Measurements from ENCODE around the gene SLC9C2.

SLC9C2 gene

DNA sequence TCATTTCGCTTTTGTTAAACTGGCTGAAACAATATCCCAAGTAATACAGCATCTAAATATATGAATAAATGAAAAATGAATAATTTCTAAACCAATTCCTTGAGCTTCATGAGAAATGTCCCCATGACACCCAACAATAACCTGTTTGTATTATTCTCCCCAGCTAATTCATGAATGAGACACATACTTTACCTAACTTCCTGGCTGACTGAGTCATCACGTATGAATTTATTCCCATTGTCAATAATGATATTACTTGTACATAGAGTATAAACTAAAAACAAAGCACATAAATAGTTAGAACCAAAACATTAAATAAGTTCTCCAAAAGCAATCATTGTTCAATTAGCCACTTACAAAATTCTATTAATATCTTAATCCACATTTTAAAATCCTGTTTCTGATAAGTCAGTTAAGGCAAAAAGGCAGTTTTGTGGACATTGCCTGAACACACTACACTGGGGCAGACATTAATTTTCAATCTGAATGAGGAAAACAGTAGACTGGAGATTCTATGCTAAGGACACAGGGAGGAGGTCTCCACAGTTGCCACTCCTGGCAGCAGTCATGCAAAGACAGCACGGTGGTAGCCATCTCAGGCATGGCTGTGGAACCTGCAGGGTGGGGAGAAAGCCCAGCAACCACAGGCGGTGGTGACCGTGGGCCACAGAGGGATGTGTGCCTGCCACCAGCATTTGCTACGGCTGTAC, 48.2 kb downstream of the SLC9C2 start:
- H3K9me3 Mint-ChIP-seq: no peaks in the 10 kb centered on the region
- TF ChIP-seq, protein P1, sequence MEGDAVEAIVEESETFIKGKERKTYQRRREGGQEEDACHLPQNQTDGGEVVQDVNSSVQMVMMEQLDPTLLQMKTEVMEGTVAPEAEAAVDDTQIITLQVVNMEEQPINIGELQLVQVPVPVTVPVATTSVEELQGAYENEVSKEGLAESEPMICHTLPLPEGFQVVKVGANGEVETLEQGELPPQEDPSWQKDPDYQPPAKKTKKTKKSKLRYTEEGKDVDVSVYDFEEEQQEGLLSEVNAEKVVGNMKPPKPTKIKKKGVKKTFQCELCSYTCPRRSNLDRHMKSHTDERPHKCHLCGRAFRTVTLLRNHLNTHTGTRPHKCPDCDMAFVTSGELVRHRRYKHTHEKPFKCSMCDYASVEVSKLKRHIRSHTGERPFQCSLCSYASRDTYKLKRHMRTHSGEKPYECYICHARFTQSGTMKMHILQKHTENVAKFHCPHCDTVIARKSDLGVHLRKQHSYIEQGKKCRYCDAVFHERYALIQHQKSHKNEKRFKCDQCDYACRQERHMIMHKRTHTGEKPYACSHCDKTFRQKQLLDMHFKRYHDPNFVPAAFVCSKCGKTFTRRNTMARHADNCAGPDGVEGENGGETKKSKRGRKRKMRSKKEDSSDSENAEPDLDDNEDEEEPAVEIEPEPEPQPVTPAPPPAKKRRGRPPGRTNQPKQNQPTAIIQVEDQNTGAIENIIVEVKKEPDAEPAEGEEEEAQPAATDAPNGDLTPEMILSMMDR (IDR thresholded peaks at IDR 0.05): no peak
- no peaks in the 10 kb centered on the region for H3K4me1 Mint-ChIP-seq
- DNase-seq: no peak
- peaks cover 7% of the 10 kb centered on the region for H3K27me3 Mint-ChIP-seq (ENCODE audit: low read depth, poor library complexity)
- no peaks in the 10 kb centered on the region for H3K36me3 Mint-ChIP-seq (ENCODE audit: low read depth)
- H3K27ac Mint-ChIP-seq: no peak overlapping the region
- H3K4me3 Mint-ChIP-seq: no peak overlapping the region

DNA sequence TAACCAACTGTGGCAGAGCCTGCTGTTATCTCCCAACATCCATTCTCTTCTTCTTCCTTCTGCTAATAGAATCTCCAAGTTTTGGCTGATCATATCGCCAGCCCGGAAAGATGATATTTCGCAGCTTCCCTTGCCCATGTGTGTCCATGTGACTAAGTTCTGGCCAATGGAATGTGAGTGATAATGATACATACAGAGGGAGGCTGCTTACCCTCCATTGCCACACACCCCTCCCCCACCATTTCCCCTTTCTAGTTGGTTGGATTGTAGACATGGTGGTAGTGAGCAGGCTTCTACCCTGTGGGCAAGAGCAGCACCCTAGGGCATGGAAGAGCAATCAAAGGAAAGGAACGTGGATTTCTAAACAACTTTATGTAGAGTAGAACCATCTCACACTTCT, 48.8 kb downstream of the SLC9C2 start:
- no peak overlapping the region for H3K27ac Mint-ChIP-seq
- no peak overlapping the region for H3K4me3 Mint-ChIP-seq
- no peaks in the 10 kb centered on the region for H3K4me1 Mint-ChIP-seq
- H3K27me3 Mint-ChIP-seq (ENCODE audit: low read depth, poor library complexity): peaks cover 7% of the 10 kb centered on the region
- TF ChIP-seq, protein P1 (IDR thresholded peaks at IDR 0.05): no peak
- no peak for DNase-seq
- no peaks in the 10 kb centered on the region for H3K9me3 Mint-ChIP-seq
- H3K36me3 Mint-ChIP-seq (ENCODE audit: low read depth): no peaks in the 10 kb centered on the region

DNA sequence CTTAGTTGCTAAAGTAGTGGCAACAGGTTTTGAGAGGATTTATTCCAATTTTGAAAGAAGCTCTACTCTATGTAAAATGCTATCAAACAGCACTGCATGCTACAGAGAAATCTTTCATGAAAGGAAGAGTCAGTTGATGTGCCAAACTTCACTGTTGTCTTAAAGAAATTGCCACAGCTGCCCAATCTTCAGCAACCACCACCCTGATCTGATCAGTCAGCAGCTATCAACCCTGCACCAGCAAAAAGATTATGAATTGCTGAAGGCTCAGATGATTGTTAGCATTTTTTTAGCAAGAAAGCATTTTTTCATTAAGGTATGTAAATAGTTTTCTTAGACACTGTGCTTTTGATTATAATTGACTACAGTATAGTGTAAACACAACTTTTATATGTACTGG, 49.6 kb downstream of the SLC9C2 start:
- DNase-seq: no peak
- no peaks in the 10 kb centered on the region for H3K9me3 Mint-ChIP-seq

DNA sequence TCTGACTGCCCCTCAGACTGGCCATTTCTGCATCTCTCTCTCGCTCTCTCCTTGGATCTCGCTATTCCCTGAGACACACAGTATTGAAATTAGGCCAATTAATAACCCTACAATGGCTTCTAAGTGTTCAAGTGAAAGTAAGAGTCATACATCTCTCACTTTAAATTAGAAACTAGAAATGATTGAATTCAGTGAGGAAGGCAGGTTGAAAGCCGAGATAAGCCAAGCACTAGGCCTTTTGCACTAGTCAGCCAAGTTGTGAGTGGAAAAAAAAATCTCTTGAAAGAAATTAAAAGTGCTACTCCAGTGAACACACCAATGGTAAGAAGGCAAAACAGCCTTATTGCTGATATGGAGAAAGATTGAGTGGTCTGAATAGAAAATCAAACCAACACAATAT, 51.2 kb downstream of the SLC9C2 start:
- TF ChIP-seq, protein P1 (IDR thresholded peaks at IDR 0.05): no peak
- H3K36me3 Mint-ChIP-seq (ENCODE audit: low read depth): no peaks in the 10 kb centered on the region
- H3K9me3 Mint-ChIP-seq: no peaks in the 10 kb centered on the region
- no peaks in the 10 kb centered on the region for H3K4me1 Mint-ChIP-seq
- peaks cover 4% of the 10 kb centered on the region for H3K27me3 Mint-ChIP-seq (ENCODE audit: low read depth, poor library complexity)
- H3K27ac Mint-ChIP-seq: no peak overlapping the region
- no peak for DNase-seq
- no peak overlapping the region for H3K4me3 Mint-ChIP-seq

More for the DNA sequence above, 49.6 kb downstream of the SLC9C2 start:
- TF ChIP-seq, protein P1 (IDR thresholded peaks at IDR 0.05): no peak
- H3K4me3 Mint-ChIP-seq: no peak overlapping the region
- peaks cover 7% of the 10 kb centered on the region for H3K27me3 Mint-ChIP-seq (ENCODE audit: low read depth, poor library complexity)
- H3K36me3 Mint-ChIP-seq (ENCODE audit: low read depth): no peaks in the 10 kb centered on the region
- H3K27ac Mint-ChIP-seq: no peak overlapping the region
- no peaks in the 10 kb centered on the region for H3K4me1 Mint-ChIP-seq

DNA sequence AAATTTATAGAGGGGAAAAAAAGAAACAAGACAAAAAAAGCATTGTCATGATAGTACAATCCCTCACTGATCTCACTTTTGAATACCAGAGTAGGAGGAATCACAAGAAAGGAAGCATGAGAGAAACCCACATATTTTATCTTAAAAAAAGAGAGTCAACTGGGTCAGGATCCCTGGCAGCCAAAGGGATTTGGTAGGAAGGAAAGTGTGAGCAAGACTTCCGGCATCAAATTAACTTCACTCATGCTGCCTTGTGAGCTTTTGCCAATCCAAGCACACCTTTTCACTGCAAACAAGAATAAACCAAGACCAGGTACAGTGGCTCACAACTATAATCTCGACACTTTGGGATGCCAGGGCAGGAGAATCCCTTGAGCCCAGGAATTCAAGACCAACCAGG, 53.1 kb downstream of the SLC9C2 start:
- peaks cover 4% of the 10 kb centered on the region for H3K27me3 Mint-ChIP-seq (ENCODE audit: low read depth, poor library complexity)
- no peak for DNase-seq
- H3K9me3 Mint-ChIP-seq: no peaks in the 10 kb centered on the region
- no peaks in the 10 kb centered on the region for H3K36me3 Mint-ChIP-seq (ENCODE audit: low read depth)
- H3K27ac Mint-ChIP-seq: no peak overlapping the region
- H3K4me3 Mint-ChIP-seq: no peak overlapping the region
- H3K4me1 Mint-ChIP-seq: no peaks in the 10 kb centered on the region
- TF ChIP-seq, protein P1 (IDR thresholded peaks at IDR 0.05): no peak

DNA sequence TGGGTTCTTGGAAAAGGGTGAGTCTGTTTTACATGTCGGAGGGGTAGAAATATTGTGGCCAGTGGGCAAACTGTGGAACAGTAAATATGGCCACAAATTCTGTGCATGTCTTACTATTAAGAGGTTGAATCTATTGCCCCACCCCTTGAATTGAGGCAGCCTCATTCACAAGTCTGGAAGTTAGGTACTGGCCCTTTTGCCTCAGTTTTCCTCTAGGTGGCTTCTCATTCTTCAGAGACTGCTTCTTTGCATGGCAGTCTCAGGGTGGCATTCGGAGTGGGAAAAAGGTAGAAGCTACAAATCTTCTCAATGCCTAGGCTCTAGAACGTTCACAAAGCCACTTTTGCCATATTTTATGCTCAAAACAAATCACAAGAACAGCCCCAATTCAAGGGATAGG, 57.2 kb downstream of the SLC9C2 start:
- no peaks in the 10 kb centered on the region for H3K36me3 Mint-ChIP-seq (ENCODE audit: low read depth)
- TF ChIP-seq, protein P1 (IDR thresholded peaks at IDR 0.05): no peak
- H3K9me3 Mint-ChIP-seq: peaks cover 11% of the 10 kb centered on the region
- H3K4me1 Mint-ChIP-seq: no peaks in the 10 kb centered on the region
- DNase-seq: no peak
- H3K27me3 Mint-ChIP-seq (ENCODE audit: low read depth, poor library complexity): peaks cover 2% of the 10 kb centered on the region
- no peak overlapping the region for H3K4me3 Mint-ChIP-seq
- H3K27ac Mint-ChIP-seq: no peak overlapping the region

Data from nephron progenitor cell (in vitro differentiated cells).